ENCODE results near the gene VAV2.

Gene VAV2

DNA sequence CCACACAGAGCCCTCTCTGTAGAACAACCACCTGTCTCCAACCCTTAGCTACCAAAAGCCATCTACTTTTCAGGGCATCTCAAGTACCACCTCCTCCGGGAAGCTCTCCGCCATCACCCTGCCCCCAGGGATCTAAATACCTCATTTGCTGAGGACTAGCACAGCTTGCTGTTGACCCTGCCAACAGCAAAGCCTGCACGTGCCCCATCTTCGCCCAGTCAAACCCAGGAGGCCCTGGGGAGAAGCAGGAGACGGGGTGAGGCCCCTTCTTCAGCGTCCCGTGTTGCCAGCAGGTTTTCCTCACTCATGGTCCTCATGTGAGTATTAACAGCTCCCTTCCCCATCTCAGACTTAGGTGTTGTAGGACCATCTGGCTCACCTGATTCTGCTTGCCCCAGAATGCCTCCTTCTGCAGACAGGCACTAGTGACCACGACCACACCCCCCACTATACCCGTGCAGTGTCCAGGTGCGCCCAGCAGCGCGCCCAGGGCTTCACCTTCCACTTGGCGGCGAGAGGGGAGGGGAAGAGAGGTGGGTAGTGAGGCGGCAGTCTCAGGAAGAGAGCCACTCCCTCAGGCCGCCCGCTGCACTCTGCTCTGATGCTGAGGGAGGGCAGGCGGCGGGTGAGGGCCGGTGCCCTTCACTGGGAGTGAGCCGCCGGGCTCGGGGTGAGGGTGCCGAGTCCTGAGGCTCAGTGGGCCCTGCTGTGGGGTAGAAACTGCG is 11.1 kb downstream of the VAV2 start:
- no peak for DNase-seq (ENCODE audit: low read depth)

GRCh38 chr9:133979921-133980863 is 11.9 kb downstream of the VAV2 start:
- DNase-seq (ENCODE audit: low read depth) = no peak

- DNase-seq (ENCODE audit: low read depth) = no peak
These were observed 12.7 kb downstream of the VAV2 start for GRCh38 chr9:133979273-133979920.

- no peak for DNase-seq (ENCODE audit: low read depth)
These were observed 13.2 kb downstream of the VAV2 start for GRCh38 chr9:133978899-133979272.

GRCh38 chr9:133978226-133978898 is 13.8 kb downstream of the VAV2 start:
- no peak for DNase-seq (ENCODE audit: low read depth)

DNA sequence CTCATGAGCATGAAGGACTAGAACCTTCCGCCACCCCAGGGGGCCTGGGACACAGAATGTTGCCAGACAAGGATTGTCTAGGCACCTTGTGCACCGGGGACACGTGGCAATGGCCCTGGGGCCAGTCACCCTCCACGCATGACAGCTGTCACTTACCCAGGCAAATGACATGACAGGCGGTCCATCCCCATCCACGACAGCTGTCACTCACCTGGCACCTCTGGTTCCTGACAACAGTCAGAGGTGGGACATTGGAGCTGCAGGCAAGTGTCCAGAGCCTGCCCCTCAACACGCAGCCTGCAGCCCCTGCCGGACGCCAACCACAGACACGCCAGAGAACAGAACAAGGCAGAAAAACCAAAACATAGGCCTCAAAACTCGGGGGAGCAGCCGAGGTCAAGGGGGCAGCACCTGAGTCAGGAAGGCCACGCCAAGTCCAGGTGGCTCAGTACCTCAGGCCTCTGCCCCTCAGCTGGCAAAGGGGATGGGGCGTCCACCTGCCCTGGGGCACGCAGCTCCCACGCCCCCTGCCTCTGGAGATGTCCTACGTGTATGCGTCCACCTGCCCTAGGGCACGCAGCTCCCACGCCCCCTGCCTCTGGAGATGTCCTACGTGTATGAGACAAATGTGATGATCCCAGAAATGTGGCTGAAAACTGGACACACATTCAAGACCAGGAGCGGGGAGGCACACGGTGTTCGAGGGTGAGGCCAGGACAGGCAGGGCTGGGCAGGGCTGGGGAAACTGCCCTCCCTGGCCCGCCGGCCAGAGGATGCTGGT is 14.5 kb downstream of the VAV2 start:
- DNase-seq (ENCODE audit: low read depth) = no peak

- DNase-seq (ENCODE audit: low read depth) = no peak
These were observed 15.2 kb downstream of the VAV2 start for GRCh38 chr9:133976887-133977286.

DNA sequence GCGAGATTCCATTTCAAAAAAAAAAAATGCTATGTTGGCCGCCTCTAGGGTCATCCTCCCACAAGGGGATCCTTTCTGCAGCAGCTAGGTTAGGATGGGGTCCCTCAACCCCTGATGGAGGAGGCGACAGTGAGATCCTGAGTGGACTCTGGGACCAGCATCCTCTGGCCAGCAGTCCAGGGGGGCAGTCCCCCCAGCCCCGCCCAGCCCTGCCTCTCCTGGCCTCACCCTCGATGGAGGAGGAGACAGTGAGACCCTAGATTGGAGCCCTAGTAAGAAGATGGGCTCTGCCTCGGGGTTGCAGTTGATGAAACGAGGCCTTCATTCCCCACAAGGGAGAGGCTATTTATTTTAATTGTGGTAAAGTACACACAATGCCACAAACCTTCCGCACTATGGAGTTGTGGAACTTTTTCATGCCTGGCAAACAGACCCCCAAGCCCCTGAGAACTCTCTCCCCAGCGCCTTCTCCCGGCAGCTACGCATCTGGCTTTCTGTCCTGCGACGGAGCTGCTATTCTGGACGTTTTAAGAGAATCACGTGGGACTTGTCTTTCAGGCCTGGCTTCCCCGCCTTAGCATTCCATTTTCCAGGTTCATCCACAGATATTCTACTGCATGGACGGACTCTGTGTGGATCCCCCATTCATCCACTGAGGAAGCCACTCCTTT is 15.8 kb downstream of the VAV2 start:
- DNase-seq (ENCODE audit: low read depth) = no peak

GRCh38 chr9:133975511-133975910 is 16.6 kb downstream of the VAV2 start:
- no peak for DNase-seq (ENCODE audit: low read depth)

DNA sequence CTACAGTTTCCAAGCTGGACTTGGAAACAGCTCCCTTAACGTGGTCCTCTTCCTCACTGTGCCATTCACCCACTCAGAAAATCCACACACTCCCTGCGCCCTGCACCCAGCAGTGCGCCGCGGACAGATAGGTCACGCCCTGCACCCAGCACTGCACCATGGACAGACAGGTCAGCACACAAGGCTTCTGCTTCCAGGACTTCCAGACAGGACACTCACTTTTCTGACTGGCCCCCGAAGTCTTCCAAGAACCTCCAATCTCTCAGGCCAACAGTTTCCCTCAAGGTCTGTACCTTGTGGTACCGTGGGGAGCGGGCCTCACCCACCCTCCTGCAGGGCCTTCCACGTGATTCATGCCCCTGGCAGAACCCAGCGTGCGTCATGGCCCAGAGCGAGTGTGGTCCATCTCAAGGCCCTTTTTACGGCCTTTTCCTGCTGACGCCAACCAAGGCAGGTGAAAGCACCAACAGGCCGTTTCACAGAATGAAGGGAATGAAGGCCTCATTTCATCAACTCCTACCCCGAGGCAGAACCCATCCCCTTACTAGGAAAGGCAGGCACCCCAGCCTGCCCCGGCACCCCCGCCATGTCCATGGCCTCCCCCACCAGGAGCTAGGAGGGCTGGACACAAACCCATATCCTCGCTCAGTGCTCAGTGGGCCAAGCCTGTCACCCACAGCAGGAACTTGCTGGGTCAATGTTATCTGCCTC is 17.3 kb downstream of the VAV2 start:
- DNase-seq (ENCODE audit: low read depth) = no peak

GRCh38 chr9:133973791-133974630 is 18.1 kb downstream of the VAV2 start:
- no peak for DNase-seq (ENCODE audit: low read depth)

GRCh38 chr9:133973111-133973790 is 18.9 kb downstream of the VAV2 start:
- DNase-seq (ENCODE audit: low read depth) = no peak

DNA sequence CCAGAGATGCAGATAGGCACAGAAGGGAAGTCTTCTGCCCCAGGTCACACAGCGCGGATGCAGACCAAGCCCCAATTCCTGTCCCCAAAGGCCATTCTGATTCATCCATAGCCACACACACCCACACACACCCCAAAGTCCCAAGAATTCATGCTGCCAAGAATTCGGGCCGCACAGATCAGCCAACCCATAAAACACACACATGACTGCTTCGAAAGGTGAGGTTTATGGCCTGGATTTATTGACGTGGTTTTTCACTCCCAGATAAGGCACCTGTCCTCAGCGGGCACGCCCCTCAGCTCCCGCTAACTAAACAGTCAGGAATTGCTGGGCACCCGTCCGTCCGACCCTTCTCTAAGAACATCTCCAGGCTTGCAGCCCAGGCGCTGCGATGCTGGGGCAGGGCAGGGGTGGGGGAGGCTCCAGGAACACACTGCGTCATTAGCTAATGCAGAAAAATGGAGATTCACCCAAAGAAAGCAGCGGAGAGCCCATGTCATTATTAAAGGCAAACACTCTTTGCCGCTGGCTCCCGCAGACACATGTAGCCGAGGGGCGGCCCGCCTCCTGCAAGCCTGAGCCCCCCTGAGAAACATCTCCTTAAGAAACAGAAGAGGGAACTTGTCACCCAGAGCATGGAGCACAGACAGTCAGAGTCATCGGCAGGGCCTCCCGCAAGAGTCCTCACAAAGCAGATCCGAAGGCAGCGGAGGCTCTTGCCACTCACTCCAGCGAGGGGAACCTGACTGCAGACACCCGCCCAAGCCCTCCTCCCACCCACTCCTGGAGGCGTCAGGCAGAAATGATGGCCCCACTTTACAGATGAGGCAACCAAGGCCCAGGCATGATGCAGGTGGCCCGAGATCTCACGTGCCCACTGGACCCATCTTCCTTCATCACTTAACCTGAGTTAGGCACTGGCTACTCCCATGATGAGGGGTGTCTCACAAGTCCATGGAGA is 19.9 kb downstream of the VAV2 start:
- DNase-seq (ENCODE audit: low read depth) = no peak

- no peak for DNase-seq (ENCODE audit: low read depth)
These were observed 20.8 kb downstream of the VAV2 start for GRCh38 chr9:133971121-133971951.

GRCh38 chr9:133970581-133971058 is 21.5 kb downstream of the VAV2 start:
- DNase-seq (ENCODE audit: low read depth) = no peak
